GM12878 (cell line): ENCODE data around the gene CARD9. TPM values are rescaled to one million over a fixed set of nuclear protein-coding genes. Genes with fewer than 3 reads are reported as not detected.

Experiments used
- ATAC-seq: fragments of 200-7000 bp; cut with Tn5 transposase; 3 replicates; pipeline ENCODE4 v1.9.1; 2020; ENCODE audit warnings: mild to moderate bottlenecking, moderate library complexity
- BruUV-seq: library from RNA; stranded (reverse); fragments of 400-500 nt; replicated peaks from 2 replicates; lab custom pipeline; 2021; lab: Mats Ljungman, UMichigan
- CTCF ChIA-PET: fragments of 300-600 bp; sonication (Branson Sonifier 250); formaldehyde crosslinking; extraction: SDS; loops from one replicate; lab custom pipeline; 2021; ENCODE audit warnings: inconsistent platforms; lab: Yijun Ruan, JAX
- POLR2A ChIA-PET: fragments of 350-600 bp; formaldehyde crosslinking; extraction: SDS; loops from one replicate; lab custom pipeline; 2021; ENCODE audit warnings: inconsistent platforms; lab: Charles Lee
- RAD21 ChIA-PET: fragments of 300-600 bp; sonication (Branson Sonifier 250); formaldehyde crosslinking; loops from one replicate; lab custom pipeline; 2023; ENCODE audit warnings: antibody characterized with exemption; ENCODE audit not compliant: unreplicated experiment; lab: Charles Lee
- SMC1A ChIA-PET: fragments of 300-600 bp; sonication (Branson Sonifier 250); formaldehyde crosslinking; loops from one replicate; lab custom pipeline; 2023; ENCODE audit not compliant: unreplicated experiment, uncharacterized antibody; lab: Charles Lee
- DNase-seq: peaks from one replicate; pipeline ENCODE4 v3.0.0-alpha.2; 2011; ENCODE audit warnings: low read depth, low spot score
- FAIRE-seq: peaks from 3 replicates; lab custom pipeline; 2011; peaks lifted over from hg19 to GRCh38; lab: Jason Lieb, UNC
- H2AFZ ChIP-seq: 2 replicates; pipeline ENCODE4 v1.6.0; 2011; ENCODE audit warnings: low read depth, low read length, control low read depth; ENCODE audit not compliant: control insufficient read depth
- H3K27ac ChIP-seq: 2 replicates; pipeline ENCODE4 v1.5.1; 2011; ENCODE audit warnings: control low read depth; ENCODE audit not compliant: control insufficient read depth, insufficient read depth
- H3K27me3 ChIP-seq, 2 experiments: replicated peaks in 1 of 2; 2 replicates each; pipeline versions ENCODE4 v1.6.0 to v1.6.1; 2011; ENCODE audit warnings: low read length in 1 of 2; ENCODE audit not compliant: control insufficient read depth in 2 of 2, insufficient read depth in 2 of 2
- H3K36me3 ChIP-seq, 2 experiments: 2 replicates each; pipeline ENCODE4 v1.5.1; 2011; ENCODE audit warnings: low read length in 1 of 2; ENCODE audit not compliant: control insufficient read depth in 2 of 2, insufficient read depth in 2 of 2
- H3K4me1 ChIP-seq: 2 replicates; pipeline ENCODE4 v1.6.1; 2011; ENCODE audit warnings: mild to moderate bottlenecking, low read length, moderate library complexity, mixed read lengths; ENCODE audit not compliant: control insufficient read depth, insufficient read depth
- H3K4me2 ChIP-seq: 2 replicates; pipeline ENCODE4 v1.6.0; 2011; ENCODE audit warnings: control low read depth; ENCODE audit not compliant: control insufficient read depth, insufficient read depth
- H3K4me3 ChIP-seq: fragments of 200-600 bp; sonication (generic); 2 replicates; pipeline ENCODE4 v1.5.1; 2016
- H3K79me2 ChIP-seq: 2 replicates; pipeline ENCODE4 v1.6.0; 2011; ENCODE audit warnings: low read length; ENCODE audit not compliant: control insufficient read depth, insufficient read depth
- H3K9ac ChIP-seq: 2 replicates; pipeline ENCODE4 v1.8.0; 2011; ENCODE audit warnings: low read length, control low read depth, mixed read lengths; ENCODE audit not compliant: control insufficient read depth, insufficient read depth
- H3K9me3 ChIP-seq: replicated peaks from 3 replicates; pipeline ENCODE4 v1.5.1; 2011; ENCODE audit warnings: mild to moderate bottlenecking, low read length; ENCODE audit not compliant: control insufficient read depth, insufficient read depth
- H4K20me1 ChIP-seq: 2 replicates; pipeline ENCODE4 v1.6.0; 2011; ENCODE audit not compliant: control insufficient read depth, insufficient read depth
- CBFB ChIP-seq: IDR thresholded peaks from 2 replicates; pipeline ENCODE4 v1.6.1; 2016; ENCODE audit warnings: antibody characterized with exemption, low read depth
- CREB1 ChIP-seq: IDR thresholded peaks from 2 replicates; pipeline ENCODE4 v1.6.1; 2012; ENCODE audit warnings: low read depth, mild to moderate bottlenecking, inconsistent platforms
- CREM ChIP-seq: IDR thresholded peaks from 2 replicates; pipeline ENCODE4 v1.6.1; 2014; ENCODE audit warnings: antibody characterized with exemption, low read depth
- FOXM1 ChIP-seq: IDR thresholded peaks from 2 replicates; pipeline ENCODE4 v1.6.1; 2012; ENCODE audit warnings: low read depth, mild to moderate bottlenecking, inconsistent platforms, low read length, moderate library complexity
- HDAC2 ChIP-seq: fragments of 200-600 bp; sonication (generic); IDR thresholded peaks from 2 replicates; pipeline ENCODE4 v1.6.1; 2017
- JUNB ChIP-seq: IDR thresholded peaks from 2 replicates; pipeline ENCODE4 v1.6.1; 2016; ENCODE audit warnings: antibody characterized with exemption, mild to moderate bottlenecking
- KAT2A ChIP-seq: conservative IDR thresholded peaks from 2 replicates; pipeline ENCODE4 v1.6.1; 2011; ENCODE audit warnings: low read depth, low read length; ENCODE audit not compliant: control insufficient read depth
- NFIC ChIP-seq: IDR thresholded peaks from 2 replicates; pipeline ENCODE4 v1.6.1; 2012; ENCODE audit warnings: low read depth, mild to moderate bottlenecking, inconsistent platforms, low read length, moderate library complexity
- NFXL1 ChIP-seq: fragments of 450-650 bp; IDR thresholded peaks from 2 replicates; pipeline ENCODE4 v1.6.1; 2017; ENCODE audit warnings: antibody characterized with exemption, mild to moderate bottlenecking, borderline replicate concordance
- NFYB ChIP-seq: IDR thresholded peaks from 2 replicates; pipeline ENCODE4 v1.6.1; 2011; ENCODE audit warnings: low read depth, mild to moderate bottlenecking, low read length, improper control_type of control experiment, moderate library complexity; ENCODE audit not compliant: insufficient read depth
- PRDM15 ChIP-seq: fragments of 450-650 bp; formaldehyde crosslinking; IDR thresholded peaks from 2 replicates; pipeline ENCODE4 v1.4.0; 2020; ENCODE audit warnings: mild to moderate bottlenecking, moderate library complexity
- RAD21 ChIP-seq: IDR thresholded peaks from 2 replicates; pipeline ENCODE4 v1.6.1; 2011; ENCODE audit warnings: mild to moderate bottlenecking, low read depth, low read length, moderate library complexity; ENCODE audit not compliant: insufficient read depth
- SKIL ChIP-seq: fragments of 450-650 bp; IDR thresholded peaks from 2 replicates; pipeline ENCODE4 v1.6.1; 2017; ENCODE audit warnings: mild to moderate bottlenecking, low read depth, inconsistent platforms; ENCODE audit not compliant: poor library complexity, severe bottlenecking
- SPI1 ChIP-seq: IDR thresholded peaks from 2 replicates; pipeline ENCODE4 v1.6.1; 2011; ENCODE audit warnings: low read depth, mild to moderate bottlenecking, low read length, moderate library complexity, borderline replicate concordance; ENCODE audit not compliant: insufficient read depth
- SRF ChIP-seq, 2 experiments: IDR thresholded peaks; 2 replicates each; pipeline ENCODE4 v1.6.1; 2011; ENCODE audit warnings: low read depth in 2 of 2, low read length in 2 of 2, mild to moderate bottlenecking in 1 of 2, moderate library complexity in 1 of 2
- YBX1 ChIP-seq: fragments of 450-650 bp; IDR thresholded peaks from 2 replicates; pipeline ENCODE4 v1.6.1; 2016; ENCODE audit warnings: antibody characterized with exemption
- ZNF207 ChIP-seq: fragments of 450-650 bp; IDR thresholded peaks from 2 replicates; pipeline ENCODE4 v1.6.1; 2014; ENCODE audit warnings: antibody characterized with exemption, mild to moderate bottlenecking, borderline replicate concordance
- ZSCAN29 ChIP-seq: fragments of 450-650 bp; IDR thresholded peaks from 2 replicates; pipeline ENCODE4 v1.6.1; 2017; ENCODE audit warnings: mild to moderate bottlenecking, moderate library complexity
- WGBS: methylation state at CpG from one replicate; pipeline ENCODE4 v1.1.6; 2016; ENCODE audit warnings: low lambda C conversion rate; ENCODE audit not compliant: insufficient replicate concordance, insufficient coverage; ENCODE audit errors: missing lambda C conversion rate; 5-methylcytosine and 5-hydroxymethylcytosine counted together
- in situ Hi-C: fragments of 300-500 bp; cut with MboI; formaldehyde crosslinking; loops from 9 replicates; pipeline ENCODE4 v1.14.3; 2018; ENCODE audit warnings: mixed read lengths
- intact Hi-C: fragments of 100-400 bp; cut with micrococcal nuclease; formaldehyde crosslinking; loops from one replicate; pipeline ENCODE4 v1.14.2; 2022; ENCODE audit not compliant: unreplicated experiment
- polyA plus RNA-seq, 11 experiments: library from polyadenylated mRNA; depleted of rRNA in 4 of 11; unstranded in 6 of 11; stranded (reverse) in 5 of 11; fragments of >200 nt; fragmentation: Nextera tagmentation in 4 of 11; fragmentation: Illumina TruSeq in 1 of 11; extraction: Ambion mirVana in 4 of 11; extraction: Trizol in 1 of 11; gene quantifications; 1 replicate in 1 of 11; 2 replicates in 10 of 11; pipeline versions ENCODE4 v1.2.1 to v1.2.3, GENCODE V29; 2011 to 2016; ENCODE audit warnings: inconsistent platforms in 2 of 11, missing spikeins in 2 of 11, low read depth in 1 of 11
- total RNA-seq, 4 experiments: library from RNA; depleted of rRNA in 3 of 4; stranded (reverse); fragments of >200 nt in 3 of 4; fragmentation: Illumina TruSeq in 1 of 4; extraction: Trizol in 1 of 4; gene quantifications; 2 replicates each; pipeline versions ENCODE4 v1.2.1 to v1.2.3, GENCODE V29; 2013 to 2021

The CARD9 gene
- total and polyA plus RNA-seq, 10 of the 15 experiments (the other 5 are each of a cell fraction or from before 2014, with no cell fraction given) = 0.11 to 4.9 (median 1.8) TPM; not detected in 1

- H3K4me2 ChIP-seq = no peak overlapping the region
- TF ChIP-seq KAT2A (no peak), SKIL (no peak), YBX1 (no peak), ZNF207 (no peak), CREM (no peak), HDAC2 (no peak), CBFB (no peak), NFYB (no peak), ZSCAN29 (no peak), FOXM1 (no peak), PRDM15 (no peak), NFXL1 (no peak), CREB1 (no peak), RAD21 (no peak), SRF (IDR thresholded peaks at IDR 0.05; ENCODE audit: low read depth in 2 of 2, low read length in 2 of 2) (no peak), SPI1 (no peak), JUNB (no peak), NFIC (no peak)
- TF ChIP-seq, all 136 proteins: peak for 0
- no peaks in the 10 kb centered on the region for H3K9me3 ChIP-seq
- no peak overlapping the region for H3K27ac ChIP-seq
- H3K4me3 ChIP-seq = no peak overlapping the region
- in situ Hi-C loops (no loop called here), intact Hi-C loops (no loop called here)
- ChIA-PET RAD21 (no interaction called here), CTCF (no interaction called here), SMC1A (no interaction called here), POLR2A (interaction anchor here (1.4 kb wide), 1 partner anchor 14 kb away, joined by 4 read pairs; no protein-coding TSS in a partner anchor)
- no peak overlapping the region for H3K9ac ChIP-seq
- FAIRE-seq = no peak
- WGBS = 94% methylated on average over 12 of the region's 12 CpGs
- no peaks in the 10 kb centered on the region for H3K79me2 ChIP-seq
- no peaks in the 10 kb centered on the region for H3K27me3 ChIP-seq
- H3K36me3 ChIP-seq = peaks cover 0 to 15% of the 10 kb centered on the region in 2 experiments; a peak in 3 of 4 replicates
- no peak overlapping the region for H2AFZ ChIP-seq
- no peak for DNase-seq
- no TSS peak for BruUV-seq
- no peak for ATAC-seq
- H4K20me1 ChIP-seq = no peaks in the 10 kb centered on the region
- 0 out of 2 replicates have a peak, but pooled peaks cover 4% of the 10 kb centered on the region for H3K4me1 ChIP-seq
Measured at GRCh38 chr9:136375096-136375495, 1.6 kb upstream of the CARD9 start.
